ENCODE results near the gene GHRHR. TPM values are rescaled to one million over a fixed set of nuclear protein-coding genes. Genes with fewer than 3 reads are reported as not detected.

GHRHR gene
- polyA plus RNA-seq (2012; ENCODE audit: insufficient read depth, insufficient read length): not detected

DNA sequence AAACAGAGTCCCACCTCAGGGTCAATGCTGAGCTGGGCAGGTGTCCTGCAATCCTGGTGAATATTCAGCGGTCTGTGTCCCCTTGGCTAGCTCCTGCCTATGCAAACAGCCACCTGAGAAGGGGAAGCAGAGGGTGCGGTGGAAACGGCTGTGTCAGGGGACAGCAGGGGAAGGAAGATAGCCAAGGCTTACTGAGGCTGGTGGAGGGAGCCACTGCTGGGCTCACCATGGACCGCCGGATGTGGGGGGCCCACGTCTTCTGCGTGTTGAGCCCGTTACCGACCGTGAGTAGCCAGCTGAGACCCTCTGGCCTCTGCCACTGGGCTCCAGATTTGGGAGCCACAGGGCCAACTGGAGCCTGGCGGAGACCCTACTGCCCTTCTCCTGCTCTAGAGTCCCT lies at the start of gene GHRHR:
GHRHR (plus strand) TSS at position 112 of the 400 bp plus-strand sequence; CDS start at position 228, 116 bp downstream.
- no peak within 1 kb of the TSS for H3K4me3 ChIP-seq (ENCODE audit: low read length)
- DNase-seq (ENCODE audit: low read depth, low spot score): no peak

DNA sequence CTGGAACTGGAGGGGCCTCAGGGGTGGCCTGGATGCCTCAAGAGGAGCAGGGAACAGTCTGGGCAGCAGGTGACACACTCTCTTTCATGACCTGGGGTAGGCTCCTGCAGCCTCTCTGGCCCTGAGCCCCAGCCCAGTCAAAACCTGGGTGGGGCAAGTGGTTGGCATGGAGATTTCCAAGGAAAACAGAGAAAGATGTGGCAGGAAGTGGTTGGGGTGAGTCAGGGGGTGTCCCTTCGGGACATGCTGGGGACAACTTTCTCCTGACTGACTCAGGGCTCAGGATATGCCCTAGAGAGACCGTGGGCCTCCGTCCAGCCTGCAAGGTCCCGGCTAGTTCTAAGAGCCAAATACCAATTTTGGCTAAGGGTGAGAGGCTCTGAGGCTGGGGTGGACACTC lies 49.2 kb upstream of the GHRHR start:
- no peak overlapping the region for H3K4me3 ChIP-seq (ENCODE audit: low read length)
- DNase-seq (ENCODE audit: low read depth, low spot score): no peak

DNA sequence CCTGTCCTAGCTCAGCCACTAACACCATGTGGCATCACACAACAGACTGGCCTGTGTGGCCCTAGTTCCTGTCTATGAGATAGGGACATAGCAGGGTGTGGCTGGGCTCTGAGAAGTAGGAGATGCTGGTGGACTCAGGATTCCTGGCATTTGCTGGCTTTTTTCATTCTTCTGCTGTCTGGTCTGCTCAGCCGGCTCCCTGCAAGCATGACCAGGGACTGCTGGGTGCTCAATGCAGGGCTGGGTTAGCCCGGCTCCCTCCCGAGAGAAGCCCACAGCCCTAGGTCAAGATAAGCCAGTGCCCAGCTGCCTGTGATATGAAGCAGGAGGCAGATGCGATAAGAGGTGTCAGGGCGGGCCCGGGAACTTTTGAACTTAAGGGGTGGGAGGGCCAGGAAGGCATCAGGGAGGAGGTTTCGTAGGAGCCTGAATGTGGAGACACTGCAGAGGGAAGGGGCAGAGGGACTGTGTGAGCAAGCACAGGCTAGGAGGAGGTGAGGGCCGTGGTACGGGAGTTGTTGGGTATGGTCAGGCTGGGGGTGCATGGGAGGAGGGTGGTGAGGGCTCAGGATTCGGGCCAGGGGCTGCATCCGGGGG lies 48.6 kb upstream of the GHRHR start:
- DNase-seq (ENCODE audit: low read depth, low spot score): no peak
- H3K4me3 ChIP-seq (ENCODE audit: low read length): no peak overlapping the region

GRCh38 chr7:30915751-30916150 lies 48.0 kb upstream of the GHRHR start:
- no peak overlapping the region for H3K4me3 ChIP-seq (ENCODE audit: low read length)
- DNase-seq (ENCODE audit: low read depth, low spot score): no peak

GRCh38 chr7:30916255-30916654 lies 47.5 kb upstream of the GHRHR start:
- no peak for DNase-seq (ENCODE audit: low read depth, low spot score)
- no peak overlapping the region for H3K4me3 ChIP-seq (ENCODE audit: low read length)

DNA sequence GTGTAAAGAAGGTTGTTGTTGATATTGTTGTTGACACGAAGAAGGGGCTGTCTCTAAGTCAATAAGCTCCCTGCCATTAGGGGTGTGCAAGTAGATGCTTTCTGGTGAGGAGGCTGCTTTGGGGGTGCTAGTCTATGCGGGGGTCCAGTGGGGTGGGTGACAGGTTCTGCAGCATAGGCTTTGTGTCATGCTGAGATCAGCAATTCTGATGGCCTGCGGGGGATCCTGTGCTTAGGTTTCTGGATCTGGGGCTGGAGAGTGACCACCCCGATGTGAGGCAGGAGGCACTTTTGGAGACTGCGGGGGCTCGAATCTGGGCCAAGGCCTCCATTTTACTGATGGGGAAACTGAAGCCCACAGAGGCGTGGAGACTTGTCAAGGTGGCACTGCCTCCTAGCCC lies 47.0 kb upstream of the GHRHR start:
- DNase-seq (ENCODE audit: low read depth, low spot score): no peak
- H3K4me3 ChIP-seq (ENCODE audit: low read length): no peak overlapping the region

GRCh38 chr7:30917216-30917893 lies 46.4 kb upstream of the GHRHR start:
- DNase-seq (ENCODE audit: low read depth, low spot score): no peak
- no peak overlapping the region for H3K4me3 ChIP-seq (ENCODE audit: low read length)

DNA sequence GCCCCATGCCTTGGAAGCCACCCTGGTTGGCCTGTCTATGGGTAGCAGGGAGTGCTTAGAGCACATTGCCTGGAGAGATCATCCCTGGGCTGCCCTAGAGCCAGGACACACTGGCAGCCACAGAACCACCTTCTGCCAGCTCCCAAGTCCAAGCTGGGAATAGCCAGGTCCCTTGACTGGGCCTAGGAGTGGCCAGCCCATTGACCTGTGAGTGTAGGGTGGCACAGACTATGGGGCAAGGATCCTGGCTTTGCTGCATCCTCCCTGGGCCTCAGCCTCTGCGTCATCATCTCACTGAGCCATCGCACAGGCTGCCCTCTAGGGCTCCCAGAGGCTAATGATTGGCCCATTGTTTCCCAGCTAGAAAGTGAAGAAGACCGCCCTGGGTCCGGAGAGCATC lies 45.1 kb upstream of the GHRHR start:
- DNase-seq (ENCODE audit: low read depth, low spot score): no peak
- no peak overlapping the region for H3K4me3 ChIP-seq (ENCODE audit: low read length)

DNA sequence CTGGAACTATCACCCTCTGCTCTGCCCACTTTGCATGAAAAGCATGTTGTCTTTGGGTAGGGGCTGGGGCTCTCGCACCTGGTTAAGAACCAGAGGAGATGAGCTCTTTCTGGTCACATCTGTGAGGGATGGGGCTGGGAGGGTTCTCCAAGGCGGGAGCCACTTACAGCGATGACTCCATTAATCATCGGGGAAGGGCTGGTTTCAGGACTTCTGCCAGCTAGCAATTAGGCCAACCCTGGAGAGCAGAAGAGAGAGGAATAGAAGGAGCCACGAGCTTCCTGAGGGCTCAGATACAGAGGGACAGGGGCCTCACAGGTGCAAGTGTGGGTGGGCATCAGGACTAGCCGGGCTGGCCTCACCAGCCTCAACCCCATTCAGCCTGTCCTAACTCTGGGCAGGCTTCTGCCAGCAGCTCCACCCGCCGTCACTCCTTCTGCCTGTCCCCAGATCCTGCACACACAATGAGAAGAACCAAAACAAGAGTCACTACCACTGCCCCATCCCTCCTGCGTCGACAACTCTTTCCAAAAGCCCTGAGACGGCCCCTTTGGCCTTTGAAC lies 43.7 kb upstream of the GHRHR start:
- no peak overlapping the region for H3K4me3 ChIP-seq (ENCODE audit: low read length)
- DNase-seq (ENCODE audit: low read depth, low spot score): no peak

- DNase-seq (ENCODE audit: low read depth, low spot score): no peak
- H3K4me3 ChIP-seq (ENCODE audit: low read length): no peak overlapping the region
Measured at GRCh38 chr7:30920584-30921539, 42.9 kb upstream of the GHRHR start.

DNA sequence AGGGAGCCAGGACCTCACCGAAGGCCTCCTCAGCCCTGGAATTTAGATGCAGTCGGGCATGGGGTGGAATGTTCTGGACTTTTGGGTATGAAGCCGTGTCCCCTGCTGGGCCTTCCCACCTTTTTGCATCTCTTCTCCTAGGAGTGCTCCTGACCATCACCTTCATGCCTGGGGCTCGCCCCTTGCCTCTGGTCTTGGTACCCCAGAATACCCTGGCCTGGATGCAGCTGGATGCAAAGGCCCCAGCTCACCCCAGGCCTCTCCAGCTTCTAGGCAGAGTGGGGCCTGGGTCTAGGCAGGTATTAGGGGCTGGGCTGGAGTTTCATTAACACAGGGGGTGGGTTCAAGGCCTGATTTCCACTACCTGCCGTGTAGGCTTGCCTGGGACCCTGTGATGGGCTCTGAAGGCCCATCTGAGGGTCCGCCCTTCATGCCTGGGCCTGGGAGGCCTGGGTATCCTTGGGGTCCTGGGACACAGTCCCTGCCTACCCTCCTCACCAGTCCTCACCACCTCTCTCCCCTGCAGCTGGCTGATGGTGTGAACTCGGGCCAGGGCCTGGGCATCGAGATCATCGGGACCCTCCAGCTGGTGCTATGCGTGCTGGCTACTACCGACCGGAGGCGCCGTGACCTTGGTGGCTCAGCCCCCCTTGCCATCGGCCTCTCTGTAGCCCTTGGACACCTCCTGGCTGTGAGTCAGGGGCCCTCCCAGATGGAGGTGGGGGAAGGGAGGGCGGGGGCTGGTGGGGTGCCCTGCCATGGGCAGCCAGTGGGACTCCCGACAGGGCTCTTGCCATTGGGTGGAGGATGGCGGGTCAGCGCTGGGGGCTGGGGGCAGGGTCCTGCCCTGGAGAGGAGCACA lies 42.0 kb upstream of the GHRHR start:
- no peak overlapping the region for H3K4me3 ChIP-seq (ENCODE audit: low read length)
- no peak for DNase-seq (ENCODE audit: low read depth, low spot score)

DNA sequence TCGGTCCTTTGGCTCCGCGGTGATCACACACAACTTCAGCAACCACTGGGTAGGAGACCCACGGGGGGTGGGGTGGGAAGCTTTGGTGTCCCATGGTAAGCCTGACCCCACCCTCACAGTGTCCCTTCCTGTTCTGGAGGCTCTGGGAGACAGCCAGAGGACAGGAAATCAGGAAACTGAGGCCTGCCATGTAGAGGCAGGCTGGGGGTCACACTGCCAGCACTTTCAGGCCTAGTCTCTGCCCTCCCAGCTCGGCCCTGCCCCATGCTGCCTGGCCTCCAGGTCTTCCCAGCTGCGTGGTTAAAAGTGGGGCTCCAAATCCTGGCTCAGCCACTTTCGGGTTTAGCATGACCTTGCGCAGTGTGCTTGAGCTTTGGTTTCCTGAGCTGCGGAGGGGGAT lies 41.2 kb upstream of the GHRHR start:
- H3K4me3 ChIP-seq (ENCODE audit: low read length): no peak overlapping the region
- DNase-seq (ENCODE audit: low read depth, low spot score): no peak

DNA sequence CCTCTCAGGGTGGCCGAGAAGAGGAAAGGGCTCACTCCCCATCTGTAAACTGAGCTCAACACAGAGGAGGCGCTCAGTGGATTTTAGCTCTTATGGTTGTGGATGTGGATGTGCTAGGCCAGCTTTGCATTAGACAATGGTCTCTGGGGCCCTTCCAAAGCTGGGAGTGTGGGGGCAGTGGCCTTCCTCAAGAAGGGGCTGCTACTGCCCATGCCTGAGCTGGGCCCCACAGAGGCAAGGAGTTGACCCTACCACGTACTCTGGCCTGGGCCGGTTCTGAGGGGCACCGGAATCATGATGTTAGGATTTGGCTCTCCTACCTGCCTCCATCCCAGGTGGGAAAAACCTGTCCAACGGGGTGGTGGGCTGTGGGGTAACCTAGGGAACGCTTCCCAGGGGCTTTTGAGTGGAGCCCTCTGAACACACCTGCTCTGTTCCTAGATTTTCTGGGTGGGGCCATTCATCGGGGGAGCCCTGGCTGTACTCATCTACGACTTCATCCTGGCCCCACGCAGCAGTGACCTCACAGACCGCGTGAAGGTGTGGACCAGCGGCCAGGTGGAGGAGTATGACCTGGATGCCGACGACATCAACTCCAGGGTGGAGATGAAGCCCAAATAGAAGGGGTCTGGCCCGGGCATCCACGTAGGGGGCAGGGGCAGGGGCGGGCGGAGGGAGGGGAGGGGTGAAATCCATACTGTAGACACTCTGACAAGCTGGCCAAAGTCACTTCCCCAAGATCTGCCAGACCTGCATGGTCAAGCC lies 40.6 kb upstream of the GHRHR start:
- no peak for DNase-seq (ENCODE audit: low read depth, low spot score)
- H3K4me3 ChIP-seq (ENCODE audit: low read length): no peak overlapping the region

DNA sequence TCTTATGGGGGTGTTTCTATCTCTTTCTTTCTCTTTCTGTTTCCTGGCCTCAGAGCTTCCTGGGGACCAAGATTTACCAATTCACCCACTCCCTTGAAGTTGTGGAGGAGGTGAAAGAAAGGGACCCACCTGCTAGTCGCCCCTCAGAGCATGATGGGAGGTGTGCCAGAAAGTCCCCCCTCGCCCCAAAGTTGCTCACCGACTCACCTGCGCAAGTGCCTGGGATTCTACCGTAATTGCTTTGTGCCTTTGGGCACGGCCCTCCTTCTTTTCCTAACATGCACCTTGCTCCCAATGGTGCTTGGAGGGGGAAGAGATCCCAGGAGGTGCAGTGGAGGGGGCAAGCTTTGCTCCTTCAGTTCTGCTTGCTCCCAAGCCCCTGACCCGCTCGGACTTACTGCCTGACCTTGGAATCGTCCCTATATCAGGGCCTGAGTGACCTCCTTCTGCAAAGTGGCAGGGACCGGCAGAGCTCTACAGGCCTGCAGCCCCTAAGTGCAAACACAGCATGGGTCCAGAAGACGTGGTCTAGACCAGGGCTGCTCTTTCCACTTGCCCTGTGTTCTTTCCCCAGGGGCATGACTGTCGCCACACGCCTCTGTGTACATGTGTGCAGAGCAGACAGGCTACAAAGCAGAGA lies 39.9 kb upstream of the GHRHR start:
- no peak overlapping the region for H3K4me3 ChIP-seq (ENCODE audit: low read length)
- DNase-seq (ENCODE audit: low read depth, low spot score): no peak

DNA sequence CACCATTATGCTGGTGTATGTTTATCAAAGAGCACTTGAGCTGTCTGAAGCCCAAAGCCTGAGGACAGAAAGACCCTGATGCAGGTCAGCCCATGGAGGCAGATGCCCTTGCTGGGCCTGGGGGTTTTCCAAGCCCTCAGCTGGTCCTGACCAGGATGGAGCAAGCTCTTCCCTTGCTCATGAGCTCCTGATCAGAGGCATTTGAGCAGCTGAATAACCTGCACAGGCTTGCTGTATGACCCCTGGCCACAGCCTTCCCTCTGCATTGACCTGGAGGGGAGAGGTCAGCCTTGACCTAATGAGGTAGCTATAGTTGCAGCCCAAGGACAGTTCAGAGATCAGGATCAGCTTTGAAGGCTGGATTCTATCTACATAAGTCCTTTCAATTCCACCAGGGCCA lies 39.1 kb upstream of the GHRHR start:
- no peak for DNase-seq (ENCODE audit: low read depth, low spot score)
- H3K4me3 ChIP-seq (ENCODE audit: low read length): no peak overlapping the region

DNA sequence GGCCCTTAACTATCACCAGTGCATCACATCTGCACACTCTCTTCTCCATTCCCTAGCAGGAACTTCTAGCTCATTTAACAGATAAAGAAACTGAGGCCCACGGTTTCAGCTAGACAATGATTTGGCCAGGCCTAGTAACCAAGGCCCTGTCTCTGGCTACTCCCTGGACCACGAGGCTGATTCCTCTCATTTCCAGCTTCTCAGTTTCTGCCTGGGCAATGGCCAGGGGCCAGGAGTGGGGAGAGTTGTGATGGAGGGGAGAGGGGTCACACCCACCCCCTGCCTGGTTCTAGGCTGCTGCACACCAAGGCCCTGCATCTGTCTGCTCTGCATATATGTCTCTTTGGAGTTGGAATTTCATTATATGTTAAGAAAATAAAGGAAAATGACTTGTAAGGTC lies 38.6 kb upstream of the GHRHR start:
- H3K4me3 ChIP-seq (ENCODE audit: low read length): no peak overlapping the region
- DNase-seq (ENCODE audit: low read depth, low spot score): no peak

DNA sequence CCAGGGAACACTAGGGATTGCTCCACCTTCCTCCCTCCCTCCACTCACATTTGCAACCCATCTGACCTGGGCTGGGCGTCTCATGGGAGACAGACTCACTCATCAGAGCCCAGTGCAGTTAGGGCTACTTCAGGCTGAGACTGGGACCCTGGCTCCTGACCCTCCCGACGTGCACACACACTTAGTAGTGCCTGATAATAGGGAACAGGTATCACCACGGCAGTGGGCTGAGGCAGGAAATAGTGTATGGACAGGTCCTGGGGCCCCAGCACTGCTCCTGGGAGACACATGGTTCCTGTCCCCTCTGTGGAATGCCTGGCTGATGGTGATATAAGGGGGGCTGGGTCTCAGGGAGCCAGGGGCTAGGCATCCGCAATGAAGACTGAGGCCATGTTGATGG lies 37.8 kb upstream of the GHRHR start:
- DNase-seq (ENCODE audit: low read depth, low spot score): no peak
- H3K4me3 ChIP-seq (ENCODE audit: low read length): no peak overlapping the region

DNA sequence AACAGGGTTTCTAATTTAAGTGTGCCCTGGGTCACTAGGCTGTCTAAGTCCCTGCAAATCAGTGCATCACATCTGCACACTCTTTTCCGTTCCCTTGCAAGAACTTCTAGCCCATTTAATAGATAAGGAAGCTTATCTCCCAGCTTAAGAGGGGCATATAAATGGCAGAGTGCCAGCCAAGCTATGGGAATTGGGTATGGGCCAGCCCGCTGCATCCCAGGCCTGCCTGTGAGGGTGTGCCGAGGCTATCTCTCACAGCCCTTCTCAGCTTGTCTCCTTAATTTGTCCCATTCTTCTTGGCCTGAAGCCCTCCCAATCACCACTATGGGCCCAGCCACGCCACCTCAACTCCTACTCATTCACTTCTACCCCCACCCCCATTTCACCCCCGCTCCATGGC lies 37.4 kb upstream of the GHRHR start:
- no peak overlapping the region for H3K4me3 ChIP-seq (ENCODE audit: low read length)
- DNase-seq (ENCODE audit: low read depth, low spot score): no peak
